HG03571 (cell line): ENCODE measurements around the gene EIF2AK3.

Experiments
- ATAC-seq: cut with Tn5 transposase; IDR thresholded peaks from one replicate; pipeline ENCODE4 v1.9.1; 2021; ENCODE audit not compliant: unreplicated experiment

Gene EIF2AK3

DNA sequence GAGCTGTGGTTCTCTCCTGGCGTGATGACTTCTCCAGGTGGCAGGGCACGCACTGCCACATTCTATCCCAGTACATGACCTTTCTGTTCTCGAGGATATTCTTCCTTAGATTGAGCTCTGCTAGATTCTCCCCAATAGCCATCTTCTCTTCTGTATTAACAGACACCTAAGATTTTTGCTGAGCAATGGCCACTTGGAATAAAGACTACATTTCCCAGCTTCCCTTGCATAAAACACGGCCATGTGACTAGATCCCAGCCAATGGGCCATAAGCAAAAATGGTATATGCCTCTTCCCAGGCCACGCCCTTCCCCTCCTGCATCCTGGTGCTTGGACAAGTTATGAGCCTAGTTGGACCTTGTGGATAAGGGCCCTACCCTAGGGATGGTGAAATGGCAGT, 82.1 kb downstream of the EIF2AK3 start:
- ATAC-seq = no peak

DNA sequence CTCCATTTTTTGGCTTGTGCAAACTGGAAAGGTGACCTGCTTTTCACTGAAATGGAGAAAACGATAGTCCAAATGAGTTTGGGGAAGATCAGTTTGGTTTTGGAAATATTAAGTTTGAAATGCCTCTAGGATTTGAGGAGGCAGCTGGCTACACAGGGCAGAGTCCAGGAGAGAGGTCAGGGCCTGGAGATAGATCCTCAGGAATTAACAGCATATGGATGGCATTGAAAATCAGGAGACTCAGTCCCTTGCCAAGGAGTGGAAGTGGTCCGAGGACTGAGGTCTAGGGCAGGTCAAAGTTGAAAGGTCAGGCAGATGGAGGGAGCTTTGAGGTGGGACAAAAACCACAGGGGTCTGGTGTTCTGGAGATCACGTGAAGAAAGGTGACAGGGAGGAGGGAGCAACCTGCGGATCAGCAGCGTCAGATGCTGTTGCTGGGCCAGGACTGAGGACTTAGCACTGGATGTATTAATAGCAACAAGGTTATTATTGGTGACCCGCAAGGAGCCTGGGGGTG, 83.7 kb downstream of the EIF2AK3 start:
- no peak for ATAC-seq

DNA sequence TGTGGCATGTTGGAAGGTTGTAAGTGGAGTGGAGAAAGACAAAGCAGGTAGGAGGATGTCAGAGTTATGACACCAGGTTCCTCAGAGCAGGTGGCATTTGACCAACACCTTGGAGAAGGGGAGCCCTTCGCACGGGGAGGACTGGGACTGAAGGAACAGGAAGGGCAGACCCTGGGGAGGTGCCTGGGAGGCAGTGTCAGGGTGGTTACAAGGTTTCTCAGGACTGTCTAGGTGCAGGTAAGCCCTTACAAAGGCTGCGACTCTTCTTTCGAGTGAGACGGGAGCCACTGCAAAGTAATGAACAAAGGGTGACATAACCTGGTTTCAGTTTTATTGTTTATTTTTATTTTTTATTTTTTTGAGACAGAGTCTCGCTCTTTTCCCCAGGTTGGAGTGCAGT, 84.6 kb downstream of the EIF2AK3 start:
- ATAC-seq = no peak

DNA sequence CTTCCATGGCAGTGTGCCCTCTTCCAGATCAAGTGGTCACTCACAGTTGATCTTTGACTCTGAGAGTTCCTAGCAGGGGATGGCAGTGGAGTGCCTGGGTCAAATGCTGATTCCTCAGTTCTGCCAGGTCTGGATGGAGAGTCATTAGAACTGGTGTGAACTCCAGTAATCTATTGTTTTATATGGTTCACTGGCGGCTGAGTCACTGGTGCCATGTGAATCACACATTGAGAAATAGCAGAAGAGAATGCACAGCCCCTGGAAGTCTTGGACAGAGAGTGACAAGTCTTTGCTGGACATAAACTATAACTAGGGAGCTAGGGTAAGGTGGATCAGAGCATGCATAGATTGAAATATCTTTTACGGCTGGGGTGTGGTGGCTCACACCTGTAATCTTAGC, 86.9 kb downstream of the EIF2AK3 start:
- ATAC-seq = no peak

GRCh38 chr2:88538362-88538917, 88.8 kb downstream of the EIF2AK3 start:
- ATAC-seq = no peak

- no peak for ATAC-seq
These were observed 89.6 kb downstream of the EIF2AK3 start for GRCh38 chr2:88537640-88538039.

DNA sequence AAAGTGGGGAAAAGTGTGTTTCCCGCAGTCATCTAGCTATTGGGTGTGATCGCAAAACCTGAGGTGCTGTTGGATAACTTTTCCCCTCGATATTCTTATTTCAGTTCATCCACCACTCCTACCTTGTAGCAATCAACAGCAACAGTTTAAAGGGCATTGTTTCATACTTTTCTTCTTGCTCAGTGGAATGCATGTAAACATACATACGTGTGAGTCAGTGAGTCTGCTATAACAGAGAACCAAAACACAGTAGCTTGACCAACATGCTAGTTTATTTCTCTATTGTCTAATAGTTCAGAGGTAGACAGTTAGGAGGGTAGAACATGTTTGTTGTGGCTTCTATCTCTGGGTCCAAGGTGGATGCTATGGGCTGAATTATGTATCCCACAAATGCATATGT, 97.2 kb downstream of the EIF2AK3 start:
- ATAC-seq = no peak

DNA sequence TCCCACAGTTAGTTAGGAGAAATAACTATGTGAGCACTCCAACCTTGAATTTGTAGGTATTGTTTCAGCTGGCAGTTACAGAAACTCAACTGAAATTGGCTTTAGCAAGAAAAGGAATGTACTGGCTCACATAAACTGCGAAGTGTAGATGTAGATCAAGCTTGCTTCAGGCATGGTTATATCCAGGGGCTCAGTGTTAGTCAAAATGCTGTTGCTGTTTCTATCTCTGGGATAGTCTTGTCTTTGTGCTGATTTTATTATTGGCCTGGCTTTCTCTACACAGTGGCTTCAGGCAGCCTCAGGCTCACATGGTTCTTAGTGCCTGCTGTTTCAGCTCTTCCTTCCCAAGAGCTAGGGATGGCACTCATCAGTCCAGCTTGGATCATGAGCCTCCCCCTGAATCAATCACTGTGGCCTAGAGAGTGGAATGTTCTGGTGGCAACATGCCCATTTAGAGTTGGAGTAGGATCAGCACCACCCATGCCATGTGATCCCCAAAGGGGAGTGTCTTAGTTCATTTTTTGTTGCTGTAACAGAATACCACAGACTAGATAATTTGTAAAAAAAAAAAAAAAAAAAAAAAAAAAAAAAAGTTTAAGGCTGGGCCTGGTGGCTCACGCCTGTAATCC, 105.7 kb downstream of the EIF2AK3 start:
- ATAC-seq = no peak

DNA sequence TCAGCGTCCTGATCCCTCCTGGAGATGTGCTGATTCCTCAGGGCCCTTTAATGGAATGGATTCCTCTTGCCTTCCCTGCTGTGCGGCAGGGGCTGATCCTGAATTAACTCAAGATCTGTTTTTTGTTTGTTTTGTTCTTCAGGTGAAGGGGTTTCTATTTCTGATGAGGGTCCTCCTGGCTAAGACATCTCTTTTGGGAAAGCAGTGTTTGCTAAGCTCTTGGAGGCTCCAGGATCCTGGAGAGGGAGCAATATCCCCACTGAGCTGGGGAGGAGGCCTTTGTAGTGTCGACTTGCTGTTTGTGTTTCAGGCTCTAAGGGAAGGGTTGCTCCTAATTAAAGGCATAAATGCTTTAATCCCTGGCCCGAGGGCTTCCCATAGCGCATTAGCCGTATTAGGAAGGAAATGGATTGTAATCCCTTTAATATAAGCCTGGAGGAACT, 109.5 kb downstream of the EIF2AK3 start:
- no peak for ATAC-seq
